ENCODE results near the gene HSPG2. TPM values are rescaled to one million over a fixed set of nuclear protein-coding genes. Genes with fewer than 3 reads are reported as not detected.

Gene HSPG2
- total and polyA plus RNA-seq, 2 of the 13 experiments (the other 11 are each of a cell fraction or from before 2014, with no cell fraction given) = 9.1 to 13.1 TPM

- TF ChIP-seq ASH2L (IDR thresholded peaks at IDR 0.05; ENCODE audit: insufficient read length, low read depth, low read length) = peak; percentile 22
- TF ChIP-seq GATAD1 (CRISPR knock-in tag; IDR thresholded peaks at IDR 0.05) = peak; percentile 55; the same call in 1 of the 2 replicates
- TF ChIP-seq ZNF609 (CRISPR knock-in tag; IDR thresholded peaks at IDR 0.05; ENCODE audit: borderline replicate concordance) = peak; percentile 99
- peak; percentile 82 for TF ChIP-seq KAT8 (CRISPR knock-in tag; IDR thresholded peaks at IDR 0.05)
- TF ChIP-seq BHLHE40 (IDR thresholded peaks at IDR 0.05; ENCODE audit: low read length) = peak; percentile 53; the same call in 1 of the 2 replicates
- TF ChIP-seq ZNF362 (CRISPR knock-in tag; IDR thresholded peaks at IDR 0.05; ENCODE audit: borderline replicate concordance) = peak; percentile 24; the same call in 1 of the 2 replicates
- no peak for TF ChIP-seq GLMP (CRISPR knock-in tag; IDR thresholded peaks at IDR 0.05; ENCODE audit: borderline replicate concordance)
- peak; percentile 79; the same call in 1 of the 2 replicates for TF ChIP-seq ZNF205 (CRISPR knock-in tag; IDR thresholded peaks at IDR 0.05)
- TF ChIP-seq YEATS2 (CRISPR knock-in tag; IDR thresholded peaks at IDR 0.05; ENCODE audit: borderline replicate concordance) = no peak; the same call in 1 of the 2 replicates
- no peak for TF ChIP-seq E2F1 (CRISPR knock-in tag; IDR thresholded peaks at IDR 0.05)
- peak; percentile 36; the same call in 1 of the 2 replicates for TF ChIP-seq ARID4A (CRISPR knock-in tag; IDR thresholded peaks at IDR 0.05; ENCODE audit: borderline replicate concordance)
- TF ChIP-seq ETV5 (CRISPR knock-in tag; IDR thresholded peaks at IDR 0.05; ENCODE audit: borderline replicate concordance) = peak; percentile 89
- TF ChIP-seq CEBPB (IDR thresholded peaks at IDR 0.05; ENCODE audit: borderline replicate concordance, low read depth, low read length) = peak; percentile 82
- TF ChIP-seq KDM3A (CRISPR knock-in tag; IDR thresholded peaks at IDR 0.05; ENCODE audit: low read depth) = peak; percentile 90; the same call in 1 of the 2 replicates
- no peak for TF ChIP-seq PAX8 (CRISPR knock-in tag; IDR thresholded peaks at IDR 0.05; ENCODE audit: borderline replicate concordance)
- no peak for TF ChIP-seq XRCC5 (optimal IDR thresholded peaks at IDR 0.05; ENCODE audit: low read length)
Measured at GRCh38 chr1:21775985-21776562, 161.0 kb downstream of the HSPG2 start (continued).
